GM18868 (cell line): Measurements from ENCODE around the gene MATCAP1.

Experiments
- ATAC-seq: cut with Tn5 transposase; IDR thresholded peaks from one replicate; pipeline ENCODE4 v1.9.1; 2021; ENCODE audit warnings: mild to moderate bottlenecking, moderate library complexity; ENCODE audit not compliant: unreplicated experiment

The MATCAP1 gene

GRCh38 chr16:67191995-67192681 is 8.4 kb upstream of the MATCAP1 start, which contains the start of gene E2F4:
Gene E2F4 (plus strand): TSS chr16:67192155. CDS start chr16:67192228, 73 bp downstream.
- ATAC-seq = peak; percentile 94

- no peak for ATAC-seq
Measured at GRCh38 chr16:67191411-67191994, 7.7 kb upstream of the MATCAP1 start.

- ATAC-seq = no peak
Measured at GRCh38 chr16:67190448-67191399, 7.0 kb upstream of the MATCAP1 start.

GRCh38 chr16:67190041-67190440 is 6.3 kb upstream of the MATCAP1 start, which contains the start of gene EXOC3L1:
Gene EXOC3L1 (minus strand): TSS chr16:67190136. CDS start chr16:67189676, 460 bp downstream.
- no peak for ATAC-seq

GRCh38 chr16:67188798-67189197 is 5.0 kb upstream of the MATCAP1 start:
- ATAC-seq = no peak

- ATAC-seq = no peak
Measured at GRCh38 chr16:67188323-67188722, 4.6 kb upstream of the MATCAP1 start.

- no peak for ATAC-seq
Measured at GRCh38 chr16:67187175-67187890, 3.6 kb upstream of the MATCAP1 start.

- no peak for ATAC-seq
Measured at GRCh38 chr16:67186550-67186950, 2.8 kb upstream of the MATCAP1 start.

- ATAC-seq = no peak
Measured at GRCh38 chr16:67185651-67186134, 1.9 kb upstream of the MATCAP1 start.

- peak; percentile 26 for ATAC-seq
Measured at GRCh38 chr16:67184995-67185650, 1.4 kb upstream of the MATCAP1 start.

- no peak for ATAC-seq
Measured at GRCh38 chr16:67184453-67184994, 761 bp upstream of the MATCAP1 start.

GRCh38 chr16:67183284-67183626 is 508 bp downstream of the MATCAP1 start:
- no peak for ATAC-seq

GRCh38 chr16:67182288-67182687 is 1.5 kb downstream of the MATCAP1 start:
- no peak for ATAC-seq

- no peak for ATAC-seq
Measured at GRCh38 chr16:67181346-67181745, 2.4 kb downstream of the MATCAP1 start.

GRCh38 chr16:67180166-67180565 is 3.6 kb downstream of the MATCAP1 start:
- no peak for ATAC-seq

- ATAC-seq = no peak
Measured at GRCh38 chr16:67179421-67180080, 4.2 kb downstream of the MATCAP1 start.

- ATAC-seq = no peak
Measured at GRCh38 chr16:67177743-67178699, 5.7 kb downstream of the MATCAP1 start.

- ATAC-seq = no peak
Measured at GRCh38 chr16:67176662-67177061, 7.1 kb downstream of the MATCAP1 start.
